HG02588 (cell line): Measurements from ENCODE around the gene DNM3.
"Not testable (repeated sequence)": the region's sequence is repeated elsewhere in the genome, so short reads cannot be mapped to it uniquely, and the experiment has no call there.

Source experiments
- ATAC-seq: cut with Tn5 transposase; IDR thresholded peaks from one replicate; pipeline ENCODE4 v1.9.1; 2021; ENCODE audit warnings: mild to moderate bottlenecking, moderate library complexity; ENCODE audit not compliant: unreplicated experiment

DNM3 gene

DNA sequence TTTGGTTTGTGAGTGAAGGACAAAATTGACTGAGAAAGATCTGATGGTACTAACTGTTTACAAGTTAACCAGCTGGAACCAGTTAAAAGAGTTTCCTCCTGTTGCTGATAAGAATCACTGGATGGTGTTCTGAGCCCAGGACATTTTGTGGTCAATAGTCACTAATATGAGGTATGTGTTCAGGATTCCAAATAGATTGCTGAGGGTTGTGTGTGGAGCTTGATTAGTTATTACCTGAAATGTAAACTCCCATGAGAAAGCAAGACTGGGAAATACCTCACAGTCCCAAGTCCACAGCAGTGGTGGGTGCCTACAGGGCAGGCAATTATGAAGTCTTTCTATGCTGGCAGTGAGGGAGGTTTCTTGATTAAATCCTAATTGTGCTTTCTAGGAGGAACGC lies 164.6 kb downstream of the DNM3 start:
- no peak for ATAC-seq

DNA sequence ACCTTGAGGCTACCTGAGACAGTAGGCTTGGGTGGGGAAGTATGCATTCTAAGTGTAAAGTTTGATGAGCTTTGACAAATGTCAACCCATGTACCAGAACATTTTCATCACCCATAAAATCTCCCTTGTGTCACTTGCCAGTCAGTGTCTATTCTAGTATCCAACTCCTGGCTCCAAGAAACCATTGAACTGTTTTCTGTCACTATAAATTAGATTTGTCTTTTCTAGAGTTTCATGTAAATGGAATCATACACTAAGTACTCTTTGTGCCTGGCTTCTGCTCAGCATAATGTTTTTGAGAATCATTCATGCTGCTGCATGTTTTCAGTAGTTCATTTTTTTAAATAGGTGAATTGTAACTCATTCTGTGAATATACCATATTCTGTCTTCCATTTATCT lies 165.4 kb downstream of the DNM3 start:
- no peak for ATAC-seq

DNA sequence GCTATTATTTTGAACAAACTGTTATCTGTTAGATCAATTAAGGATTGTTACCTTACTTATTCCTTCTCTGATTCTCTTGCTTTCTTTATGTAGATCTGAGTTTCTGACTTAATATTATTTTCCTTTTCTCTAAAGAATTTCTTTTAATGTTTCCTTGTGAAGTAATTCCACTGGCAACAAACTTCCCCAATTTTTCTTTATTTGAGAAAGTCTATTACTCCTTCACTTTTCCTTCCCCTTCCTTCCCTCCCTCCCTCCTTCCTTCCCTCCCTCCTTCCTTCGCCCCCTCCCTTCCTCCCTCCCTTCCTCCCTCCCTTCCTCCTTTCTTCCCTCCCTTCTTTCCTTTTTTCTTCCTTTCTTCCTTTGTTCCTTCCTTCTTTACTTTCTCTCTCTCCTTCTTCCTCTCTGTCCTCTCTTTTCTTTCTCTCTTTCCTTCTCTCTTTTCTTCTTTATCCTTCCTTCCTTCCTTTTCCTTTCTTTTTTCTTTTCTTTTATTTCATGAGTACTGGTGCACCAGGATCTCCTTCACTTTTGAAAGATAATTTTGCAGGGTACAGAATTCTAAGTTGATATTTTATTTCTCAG lies 177.5 kb downstream of the DNM3 start:
- ATAC-seq, result no peak

DNA sequence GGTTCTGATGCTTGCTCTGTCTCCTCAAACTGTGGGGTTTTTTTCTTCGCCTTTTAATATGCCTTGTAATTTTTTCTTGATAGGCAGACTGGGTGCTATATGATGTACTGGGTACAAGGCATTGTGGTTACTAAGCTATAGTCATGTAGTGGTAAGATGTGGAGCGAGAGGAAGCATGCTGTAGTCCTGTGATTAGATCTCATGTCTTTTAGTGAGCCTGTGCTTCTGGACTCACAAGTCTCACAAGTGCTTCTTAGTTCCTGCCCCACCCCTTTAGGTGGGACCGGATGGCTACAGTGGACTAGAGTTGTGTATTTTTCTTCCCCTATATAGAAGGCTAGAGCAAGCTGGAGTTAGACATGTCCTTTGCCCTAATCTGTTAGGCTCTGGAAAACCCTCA lies 178.7 kb downstream of the DNM3 start:
- no peak for ATAC-seq

DNA sequence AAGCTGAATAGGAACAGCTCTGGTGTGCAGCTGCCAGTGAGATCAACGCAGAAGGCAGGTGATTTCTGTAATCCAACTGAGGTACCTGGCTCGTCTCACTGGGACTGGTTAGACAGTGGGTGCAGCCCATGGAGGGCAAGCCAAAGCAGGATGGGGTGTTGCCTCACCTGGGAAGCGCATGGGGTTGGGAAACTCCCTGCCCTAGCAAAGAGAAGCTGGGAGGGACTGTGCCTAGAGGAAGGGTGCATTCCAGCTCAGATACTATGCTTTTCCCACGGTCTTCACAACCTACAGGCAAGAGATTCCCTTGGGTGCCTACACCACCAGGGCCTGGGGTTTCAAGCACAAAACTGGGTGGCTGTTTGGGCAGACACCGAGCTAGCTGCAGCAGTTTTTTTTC lies 183.2 kb downstream of the DNM3 start:
- ATAC-seq, result no peak

DNA sequence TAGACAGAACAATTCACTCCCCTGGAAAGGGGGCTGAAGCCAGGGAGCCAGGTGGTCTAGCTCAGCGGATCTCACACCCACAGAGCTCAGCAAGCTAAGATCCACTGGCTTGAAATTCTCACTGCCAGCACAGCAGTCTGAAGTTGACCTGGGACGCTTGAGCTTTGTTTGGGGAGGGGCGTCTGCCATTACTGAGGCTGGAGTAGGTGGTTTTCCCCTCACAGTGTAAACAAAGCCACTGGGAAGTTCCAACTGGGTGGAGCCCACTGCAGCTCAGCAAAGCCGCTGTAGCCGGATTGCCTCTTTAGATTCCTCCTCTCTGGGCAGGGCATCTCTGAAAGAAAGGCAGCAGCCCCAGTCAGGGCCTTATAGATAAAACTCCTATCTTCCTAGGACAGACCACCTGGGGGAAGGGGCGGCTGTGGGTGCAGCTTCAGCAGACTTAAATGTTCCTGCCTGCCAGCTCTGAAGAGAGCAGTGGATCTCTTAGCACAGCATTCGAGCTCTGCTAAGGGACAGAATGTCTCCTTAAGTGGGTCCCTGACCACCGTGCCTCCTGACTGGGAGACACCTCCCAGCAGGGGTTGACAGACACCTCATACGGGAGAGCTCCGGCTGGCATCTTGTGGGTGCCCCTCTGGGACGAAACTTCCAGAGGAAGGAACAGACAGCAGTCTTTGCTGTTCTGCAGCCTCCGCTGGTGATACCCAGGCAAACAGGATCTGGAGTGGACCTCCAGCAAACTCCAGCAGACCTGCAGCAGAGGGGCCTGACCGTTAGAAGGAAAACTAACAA lies 183.8 kb downstream of the DNM3 start:
- ATAC-seq, result not testable (repeated sequence)

DNA sequence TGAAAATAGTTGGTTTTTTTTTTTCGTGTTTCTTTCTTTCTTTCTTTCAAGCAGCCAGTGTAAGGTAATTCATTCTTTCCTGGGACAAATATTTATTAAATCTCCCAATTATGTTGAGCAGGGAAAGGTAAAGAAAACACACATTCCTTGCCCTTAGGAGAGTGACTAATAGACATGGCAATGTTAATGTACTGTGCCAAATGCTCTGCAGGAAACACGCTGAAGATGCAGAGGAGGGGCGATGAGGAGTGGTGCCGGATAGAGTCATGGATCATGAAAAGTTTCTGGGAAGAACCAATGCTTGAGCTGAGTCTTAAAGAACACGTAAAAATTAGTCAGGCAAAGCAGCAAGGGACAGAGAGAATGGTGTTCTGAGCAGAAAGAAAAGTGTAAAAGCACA lies 199.2 kb downstream of the DNM3 start:
- no peak for ATAC-seq

DNA sequence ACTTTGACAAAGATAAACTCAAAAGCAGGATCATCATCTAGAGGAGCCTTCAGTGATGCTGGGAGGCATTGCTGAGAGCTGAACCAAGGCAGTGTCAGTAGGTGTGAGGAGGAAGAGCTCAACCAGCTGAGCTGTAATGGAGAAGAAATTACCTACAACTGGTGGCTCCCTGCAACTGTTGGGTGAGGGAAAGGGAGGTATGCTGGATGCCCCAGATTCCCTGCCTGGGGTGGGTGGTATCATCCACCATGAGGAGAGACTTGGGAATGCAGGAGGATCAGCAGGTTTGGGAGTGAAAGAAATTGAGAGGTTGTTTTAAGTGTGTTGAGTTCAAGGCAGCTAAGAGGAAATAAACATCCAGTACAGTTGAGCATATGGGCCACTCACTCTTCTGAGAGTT lies 199.8 kb downstream of the DNM3 start:
- no peak for ATAC-seq

DNA sequence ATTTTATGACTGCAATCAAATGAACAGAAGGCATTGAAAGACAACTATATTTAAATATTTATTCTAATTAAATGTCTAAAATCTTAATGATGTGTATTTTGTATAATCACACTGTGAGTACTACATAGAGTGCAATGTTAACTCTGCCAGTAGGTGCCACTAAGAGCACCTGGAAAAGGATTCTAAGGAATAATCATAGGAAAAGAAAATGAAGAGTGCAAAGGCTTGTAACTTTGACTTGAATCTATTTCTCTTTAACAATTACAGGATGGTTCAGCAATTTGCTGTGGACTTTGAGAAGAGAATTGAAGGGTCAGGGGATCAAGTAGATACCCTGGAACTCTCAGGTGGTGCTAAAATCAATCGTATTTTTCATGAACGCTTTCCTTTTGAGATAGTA lies 200.4 kb downstream of the DNM3 start:
- ATAC-seq, result no peak

DNA sequence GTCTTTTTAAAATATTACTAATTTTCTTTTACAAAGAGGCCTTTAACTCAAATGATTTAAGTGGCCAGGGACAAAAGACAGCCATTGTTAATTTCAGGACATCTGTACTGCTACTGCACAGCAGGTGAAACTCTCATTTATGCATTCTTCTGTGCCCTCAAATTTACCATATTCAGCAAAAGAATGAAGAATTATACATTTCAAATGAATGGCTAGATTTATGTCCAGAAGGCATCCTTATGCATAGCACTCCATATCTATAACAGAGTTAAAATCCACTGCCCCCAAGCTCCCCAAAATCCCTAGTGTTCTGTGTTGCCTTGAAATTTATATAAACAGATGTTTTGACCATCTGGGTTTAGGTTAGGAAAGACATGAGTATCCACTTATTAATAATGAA lies 202.6 kb downstream of the DNM3 start:
- ATAC-seq, result no peak

DNA sequence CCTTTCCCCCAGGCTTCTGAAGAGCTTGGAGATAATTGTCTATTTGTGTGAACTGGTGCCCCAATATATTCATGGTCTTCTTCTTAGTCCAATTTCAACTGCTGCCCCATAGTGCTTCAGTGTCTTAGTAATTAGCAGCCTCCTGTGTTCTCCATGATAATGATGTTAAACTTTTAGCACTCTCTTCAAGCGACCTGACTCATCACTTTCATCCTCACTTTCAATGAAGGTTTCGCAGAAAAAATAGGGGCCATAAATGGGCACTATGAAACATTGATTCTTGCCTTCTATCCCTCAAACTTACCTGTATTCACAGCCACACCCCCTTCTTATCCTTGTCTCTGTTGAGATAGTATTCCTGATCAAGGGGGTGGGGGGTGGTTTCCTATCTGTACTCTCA lies 210.6 kb downstream of the DNM3 start:
- ATAC-seq, result no peak

DNA sequence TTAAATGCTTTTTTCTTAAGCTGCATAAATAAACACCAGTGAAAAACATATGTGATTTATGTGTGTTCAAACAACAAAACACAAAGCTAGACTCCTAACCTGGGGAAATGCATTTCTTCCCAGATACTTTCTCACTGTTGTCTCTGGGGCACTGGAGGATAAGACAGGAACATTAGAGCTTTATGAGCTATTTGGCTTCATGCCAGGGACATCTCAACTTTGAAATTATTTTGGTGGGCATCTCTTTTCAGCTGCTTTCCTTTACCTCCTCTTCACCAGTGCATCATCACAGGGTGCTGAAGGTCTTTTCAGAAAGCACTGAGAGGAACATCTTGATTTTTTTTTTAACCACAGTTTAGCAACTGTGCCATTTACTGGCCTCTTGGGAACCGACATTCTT lies 212.9 kb downstream of the DNM3 start:
- no peak for ATAC-seq

DNA sequence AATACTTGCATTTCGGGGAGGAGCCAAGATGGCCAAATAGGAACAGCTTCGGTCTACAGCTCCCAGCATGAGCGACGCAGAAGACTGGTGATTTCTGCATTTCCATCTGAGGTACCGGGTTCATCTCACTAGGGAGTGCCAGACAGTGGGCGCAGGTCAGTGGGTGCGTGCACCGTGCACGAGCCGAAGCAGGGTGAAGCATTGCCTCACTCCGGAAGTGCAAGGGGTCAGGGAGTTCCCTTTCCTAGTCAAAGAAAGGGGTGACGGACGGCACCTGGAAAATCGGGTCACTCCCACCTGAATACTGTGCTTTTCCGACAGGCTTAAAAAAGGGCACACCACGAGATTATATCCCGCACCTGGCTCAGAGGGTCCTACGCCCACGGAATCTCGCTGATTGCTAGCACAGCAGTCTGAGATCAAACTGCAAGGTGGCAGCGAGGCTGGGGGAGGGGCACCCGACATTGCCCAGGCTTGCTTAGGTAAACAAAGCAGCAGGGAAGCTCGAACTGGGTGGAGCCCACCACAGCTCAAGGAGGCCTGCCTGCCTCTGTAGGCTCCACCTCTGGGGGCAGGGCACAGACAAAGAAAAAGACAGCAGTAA lies 214.6 kb downstream of the DNM3 start:
- not testable (repeated sequence) for ATAC-seq

DNA sequence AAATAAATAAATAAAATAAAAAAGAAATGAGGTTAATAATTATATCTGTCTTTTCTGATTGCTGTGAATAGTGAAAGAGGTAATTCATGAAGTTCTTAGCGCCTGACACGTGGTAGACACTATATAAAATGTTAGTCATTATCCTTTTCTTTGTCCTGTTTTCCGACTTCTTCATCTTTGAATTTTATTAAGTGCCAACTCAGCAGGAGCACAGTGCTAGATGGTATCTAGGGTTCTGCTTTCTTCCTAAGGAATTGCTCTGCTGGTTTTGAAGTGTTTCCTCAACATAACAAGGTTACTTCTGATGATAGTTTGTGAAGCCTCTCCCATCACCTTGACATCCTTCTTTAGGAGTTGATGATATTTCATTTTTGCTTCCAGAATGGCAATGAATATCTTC lies 227.0 kb downstream of the DNM3 start:
- no peak for ATAC-seq

DNA sequence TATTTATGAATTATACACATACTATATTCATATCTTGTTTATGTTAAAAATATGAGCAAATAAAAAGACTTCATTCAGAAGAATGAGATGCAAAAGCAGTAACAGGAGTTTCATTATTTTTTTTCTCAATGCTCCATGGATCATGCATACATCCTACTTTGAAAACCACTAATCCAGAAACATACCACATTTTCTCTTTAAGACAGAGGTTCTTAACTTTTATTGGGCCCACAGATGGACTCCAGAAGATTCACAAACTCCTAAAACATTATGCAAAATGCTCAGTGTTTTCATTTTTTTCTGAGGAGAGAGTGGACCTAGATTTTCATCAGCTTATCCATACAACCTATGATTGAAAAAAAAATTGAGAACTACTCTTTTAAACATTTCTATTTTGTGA lies 227.8 kb downstream of the DNM3 start:
- no peak for ATAC-seq

DNA sequence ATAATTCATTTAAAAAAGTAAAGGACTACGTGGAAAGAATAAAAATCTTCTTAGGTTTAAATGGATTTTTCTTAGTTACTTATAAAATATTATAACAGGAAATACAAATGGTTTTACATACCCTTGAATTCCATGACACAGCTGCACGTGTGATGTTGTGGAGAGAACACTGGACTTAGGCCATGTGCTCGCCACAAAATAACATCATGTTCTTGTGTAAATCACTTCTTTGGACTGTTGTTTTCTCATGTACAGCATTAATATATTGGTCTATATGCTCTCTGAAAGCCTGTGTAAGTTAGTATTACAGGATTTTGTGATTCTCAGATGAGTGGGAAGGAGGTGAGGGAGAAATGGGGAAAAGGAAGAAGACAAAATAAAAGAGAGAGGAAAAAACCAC lies 228.2 kb downstream of the DNM3 start:
- no peak for ATAC-seq

DNA sequence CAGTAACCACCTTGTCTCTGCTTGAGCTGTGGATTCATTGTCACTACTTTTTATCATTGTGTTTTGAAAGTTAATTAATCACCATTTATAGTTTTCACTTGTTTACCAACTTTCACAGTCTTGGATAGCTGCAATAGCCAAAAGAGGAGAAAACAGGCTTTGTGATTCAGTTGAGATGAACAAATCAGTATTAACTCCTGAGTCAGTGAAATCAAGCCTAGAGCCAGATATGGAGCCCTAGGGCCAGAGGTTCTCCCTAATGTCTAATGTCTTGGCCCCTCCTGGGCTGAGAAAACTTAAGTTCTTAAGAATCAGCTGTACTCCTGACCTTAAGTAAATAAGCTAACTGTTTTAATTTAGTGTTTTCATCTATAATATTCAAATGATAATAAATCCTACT lies 228.8 kb downstream of the DNM3 start:
- no peak for ATAC-seq

DNA sequence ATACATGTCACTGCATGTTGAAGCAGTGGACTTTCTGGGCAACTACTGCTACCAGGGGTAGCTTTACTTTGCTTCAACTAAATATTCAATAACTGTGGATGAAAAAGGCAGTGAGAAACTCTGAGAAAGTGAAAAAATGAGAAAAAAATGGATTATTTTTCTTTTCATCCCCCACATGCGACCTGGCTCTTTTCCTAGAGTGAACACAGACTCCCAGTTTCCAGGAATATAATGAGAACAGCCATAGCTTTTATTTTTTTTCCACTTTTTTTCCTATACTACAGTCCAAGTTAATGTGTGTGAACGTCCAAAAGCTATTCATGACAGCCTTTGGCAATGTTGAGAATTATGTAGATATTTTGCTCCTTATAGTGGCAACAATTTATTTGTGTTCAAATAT lies 230.4 kb downstream of the DNM3 start:
- ATAC-seq, result no peak

DNA sequence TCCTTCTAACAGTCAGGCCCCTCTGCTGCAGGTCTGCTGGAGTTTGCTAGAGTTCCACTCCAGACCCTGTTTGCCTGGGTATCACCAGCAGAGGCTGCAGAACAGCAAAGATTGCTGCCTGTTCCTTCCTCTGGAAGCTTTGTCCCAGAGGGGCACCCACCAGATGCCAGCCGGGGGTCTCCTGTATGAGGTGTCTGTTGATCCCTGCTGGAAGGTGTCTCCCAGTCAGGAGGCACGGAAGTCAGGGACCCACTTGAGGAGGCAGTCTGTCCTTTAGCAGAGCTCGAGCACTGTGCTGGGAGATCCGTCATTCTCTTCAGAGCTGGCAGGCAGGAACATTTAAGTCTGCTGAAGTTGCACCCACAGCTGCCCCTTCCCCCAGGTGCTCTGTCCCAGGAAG lies 238.6 kb downstream of the DNM3 start:
- not testable (repeated sequence) for ATAC-seq

DNA sequence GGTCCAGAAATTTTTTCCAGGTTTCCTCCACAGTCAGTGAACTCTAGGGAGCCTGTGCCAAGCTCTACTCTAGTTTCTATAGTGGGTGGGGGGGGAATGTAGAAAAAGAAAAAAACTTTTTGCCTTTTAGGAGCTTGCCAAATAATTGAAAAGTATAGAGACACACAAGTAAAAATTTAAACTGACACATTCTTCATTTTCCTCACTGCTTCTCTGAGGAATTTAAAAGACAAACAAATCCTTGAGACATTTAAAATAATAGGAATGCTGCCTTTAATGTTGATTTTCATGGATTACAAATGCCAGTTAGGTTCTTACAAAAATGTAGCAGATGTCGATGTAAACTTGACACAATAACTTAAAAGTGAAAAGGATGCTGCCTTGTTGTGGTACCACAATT lies 241.9 kb downstream of the DNM3 start:
- ATAC-seq, result no peak

DNA sequence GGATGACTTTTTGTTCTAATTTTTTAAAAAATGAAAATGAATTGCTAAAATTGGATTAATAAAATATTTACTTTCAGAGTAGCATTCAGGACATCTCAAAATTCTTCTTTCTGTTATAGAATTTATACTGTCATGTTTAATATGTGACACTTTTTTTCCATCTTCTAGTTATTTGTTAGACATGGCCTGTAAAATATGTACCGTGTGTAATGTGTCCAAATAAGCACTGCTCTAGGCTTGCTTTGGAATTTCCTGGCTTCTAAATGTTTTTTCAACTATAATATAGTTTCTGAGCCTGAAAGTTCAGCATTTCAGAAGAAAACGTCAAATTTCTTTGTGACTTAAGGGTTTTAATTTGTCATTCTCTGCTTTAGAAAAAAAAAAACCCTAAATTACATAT lies 243.6 kb downstream of the DNM3 start:
- no peak for ATAC-seq

DNA sequence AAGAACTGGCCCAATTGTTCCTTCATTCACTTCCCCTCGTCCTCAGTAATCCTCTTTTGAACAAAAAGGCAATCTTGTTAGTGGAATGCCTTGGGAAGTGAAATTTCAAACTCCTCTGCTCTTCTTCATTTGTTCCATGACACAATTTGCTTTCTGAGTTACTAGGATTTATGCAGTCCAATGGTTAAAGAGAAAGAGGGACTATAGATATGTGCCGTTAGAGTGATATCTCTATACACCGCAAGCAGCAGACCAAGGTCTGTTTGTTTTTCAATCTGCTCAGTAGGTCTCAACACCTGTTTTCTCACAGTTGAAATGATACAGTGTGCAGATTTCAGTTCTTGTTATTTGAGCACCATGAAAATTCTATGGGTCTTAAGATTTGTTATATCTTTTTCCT lies 244.0 kb downstream of the DNM3 start:
- ATAC-seq, result no peak

DNA sequence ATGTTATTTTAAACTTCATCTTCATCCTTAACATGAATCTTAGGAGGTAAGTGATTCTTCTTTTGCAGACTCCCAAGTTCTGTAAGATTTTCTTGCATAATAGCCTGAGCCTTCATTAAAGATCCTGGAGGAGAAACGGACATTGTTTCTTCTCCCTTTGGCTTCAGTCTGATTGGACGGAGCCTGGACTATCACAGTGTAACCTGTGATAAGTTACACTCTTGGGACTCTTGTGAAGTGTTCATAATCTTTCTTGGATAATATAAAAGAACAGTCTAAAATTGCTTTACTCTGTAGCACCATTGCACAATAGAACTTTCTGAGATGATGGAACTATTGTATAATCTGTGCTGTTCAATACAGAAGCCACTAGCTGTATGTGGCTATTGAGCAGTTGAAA lies 244.8 kb downstream of the DNM3 start:
- no peak for ATAC-seq
